Suprapubic skin (tissue), 3 donors: ENCODE measurements around the gene PRPF19.

Experiments used
- CTCF ChIP-seq, 2 donors: fragments of 200-600 bp in 1 of 2; fragments of 450-650 bp in 1 of 2; sonication (generic) in 1 of 2; IDR thresholded peaks; one replicate each; pipeline ENCODE4 v1.5.1; 2016 to 2019; ENCODE audit warnings: antibody characterized with exemption in 2 of 2, mild to moderate bottlenecking in 1 of 2, moderate library complexity in 1 of 2
- EP300 ChIP-seq: sonication (generic); formaldehyde crosslinking; IDR thresholded peaks from one replicate; pipeline ENCODE4 v1.6.1; 2017; ENCODE audit warnings: antibody characterized with exemption
- POLR2A ChIP-seq, 2 donors: fragments of 450-650 bp; IDR thresholded peaks; one replicate each; pipeline ENCODE4 v1.6.1; 2017; ENCODE audit warnings: antibody characterized with exemption in 2 of 2, mild to moderate bottlenecking in 2 of 2, moderate library complexity in 2 of 2

- no peak for TF ChIP-seq CTCF (IDR thresholded peaks at IDR 0.05)
- TF ChIP-seq POLR2A (IDR thresholded peaks at IDR 0.05) = no peak
- TF ChIP-seq EP300 = no peak
These were observed 8.4 kb upstream of the PRPF19 start for GRCh38 chr11:60914633-60915247.
